GM19324 (cell line): ENCODE results near the gene PRAMEF11.
"Not testable (repeated sequence)": the region's sequence is repeated elsewhere in the genome, so short reads cannot be mapped to it uniquely, and the experiment has no call there.

Experiments
- ATAC-seq: cut with Tn5 transposase; IDR thresholded peaks from one replicate; pipeline ENCODE4 v1.9.1; 2021; ENCODE audit warnings: mild to moderate bottlenecking, moderate library complexity; ENCODE audit not compliant: unreplicated experiment, low FRiP score

The PRAMEF11 gene

GRCh38 chr1:12831310-12831709 is at the start of gene PRAMEF11:
PRAMEF11 (minus strand) TSS chr1:12831410; CDS start chr1:12828789, 2,621 bp downstream.
- not testable (repeated sequence) for ATAC-seq

GRCh38 chr1:12878453-12878852 is 47.2 kb upstream of the PRAMEF11 start:
- not testable (repeated sequence) for ATAC-seq

- not testable (repeated sequence) for ATAC-seq
These were observed 32.1 kb upstream of the PRAMEF11 start for GRCh38 chr1:12863131-12863880.

DNA sequence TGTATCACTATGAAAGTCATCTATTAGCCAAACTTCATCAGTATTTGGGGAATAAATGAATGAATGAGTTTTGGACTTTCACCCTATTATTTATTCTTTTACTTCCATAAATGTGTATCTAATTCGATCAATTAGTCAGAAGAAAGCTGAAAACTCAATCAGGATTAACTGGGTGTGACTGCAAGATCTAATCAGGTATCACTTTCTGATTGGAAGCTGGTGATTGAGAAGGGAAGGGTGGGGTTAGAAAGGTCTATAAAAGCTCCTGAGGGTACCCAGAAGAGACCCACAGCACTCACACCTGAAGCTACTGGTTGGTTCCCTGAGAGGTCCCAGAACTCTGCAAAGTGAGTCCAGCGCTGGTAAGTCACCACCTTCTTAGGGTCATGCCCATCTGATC is 25.6 kb upstream of the PRAMEF11 start, which contains the start of gene PRAMEF2:
Gene PRAMEF2 (plus strand): TSS at position 301 of the 400 bp plus-strand sequence. CDS start 1,924 bp downstream, outside the sequence.
- not testable (repeated sequence) for ATAC-seq

DNA sequence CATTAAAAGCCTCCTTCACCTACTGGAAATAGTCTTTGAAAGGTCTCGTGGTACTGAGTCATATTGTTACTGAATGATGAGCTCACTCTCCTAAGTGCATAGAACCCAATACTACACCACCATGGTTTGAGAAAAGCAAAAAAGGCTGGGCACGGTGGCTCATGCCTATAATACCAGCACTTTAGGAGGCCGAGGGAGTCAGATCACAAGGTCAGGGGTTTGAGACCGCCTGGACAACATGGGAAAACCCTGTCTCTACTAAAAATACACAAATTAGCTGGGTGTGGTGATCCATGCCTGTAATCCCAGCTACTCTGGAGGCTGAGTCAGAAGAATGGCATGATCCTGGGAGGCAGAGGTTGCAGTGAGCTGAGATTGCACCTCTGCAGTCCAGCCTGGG is 20.6 kb upstream of the PRAMEF11 start:
- no peak for ATAC-seq

DNA sequence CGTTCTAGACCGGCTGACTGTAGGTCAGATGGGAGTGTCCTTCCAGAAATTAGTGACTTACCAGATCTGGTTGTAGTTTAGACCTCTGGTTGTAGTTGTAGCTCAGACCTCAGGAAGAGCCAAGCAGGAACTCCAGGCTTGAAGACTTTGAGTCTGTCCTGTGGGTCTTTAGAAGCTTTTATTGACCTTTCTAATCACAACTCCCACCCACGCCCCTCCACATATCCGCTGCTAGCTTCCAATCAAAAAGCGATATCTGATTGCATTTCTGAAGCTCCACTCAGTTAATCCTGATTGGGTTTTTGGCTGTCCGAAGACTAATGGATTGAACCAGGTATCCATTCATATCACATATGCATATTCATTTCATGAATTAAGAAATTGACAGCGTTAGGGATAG is 17.4 kb upstream of the PRAMEF11 start, which contains the start of gene HNRNPCL1:
Gene HNRNPCL1 (minus strand): TSS at position 101 of the 400 bp plus-strand sequence. CDS start 431 bp downstream, outside the sequence.
- not testable (repeated sequence) for ATAC-seq

- not testable (repeated sequence) for ATAC-seq
These were observed 2.0 kb upstream of the PRAMEF11 start for GRCh38 chr1:12833251-12833650.

DNA sequence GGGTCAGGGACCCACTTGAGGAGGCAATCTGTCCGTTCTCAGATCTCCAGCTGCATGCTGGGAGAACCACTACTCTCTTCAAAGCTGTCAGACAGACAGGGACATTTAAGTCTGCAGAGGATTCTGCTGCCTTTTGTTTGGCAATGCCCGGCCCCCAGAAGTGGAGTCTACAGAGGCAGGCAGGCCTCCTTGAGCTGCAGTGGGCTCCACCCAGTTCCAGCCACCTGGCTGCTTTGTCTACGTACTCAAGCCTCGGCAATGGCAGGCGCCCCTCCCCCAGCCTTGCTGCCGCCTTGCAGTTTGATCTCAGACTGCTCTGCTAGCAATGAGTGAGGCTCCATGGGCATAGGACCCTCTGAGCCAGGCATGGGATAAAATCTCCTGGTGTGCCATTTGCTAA is 12.1 kb downstream of the PRAMEF11 start:
- ATAC-seq: not testable (repeated sequence)

DNA sequence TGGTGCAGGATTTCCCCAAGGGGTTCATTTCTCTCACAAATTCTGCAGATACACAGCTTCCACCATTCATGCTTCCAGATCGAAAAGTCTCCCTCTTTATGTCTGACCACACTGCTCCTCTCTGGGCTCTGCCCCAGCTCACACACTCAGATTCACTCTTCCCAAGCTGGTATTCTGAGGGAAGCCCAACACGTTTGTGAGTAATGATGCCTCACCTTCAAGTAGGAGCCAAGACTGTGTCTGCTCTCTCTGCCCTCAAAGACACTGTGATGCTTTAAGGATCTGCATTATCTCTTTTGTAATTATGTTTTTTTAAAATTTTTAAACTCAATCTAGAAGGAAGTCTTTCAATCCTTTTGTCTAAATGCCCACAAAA is 19.8 kb downstream of the PRAMEF11 start:
- no peak for ATAC-seq

GRCh38 chr1:12810691-12811408 is 20.4 kb downstream of the PRAMEF11 start:
- ATAC-seq: no peak

DNA sequence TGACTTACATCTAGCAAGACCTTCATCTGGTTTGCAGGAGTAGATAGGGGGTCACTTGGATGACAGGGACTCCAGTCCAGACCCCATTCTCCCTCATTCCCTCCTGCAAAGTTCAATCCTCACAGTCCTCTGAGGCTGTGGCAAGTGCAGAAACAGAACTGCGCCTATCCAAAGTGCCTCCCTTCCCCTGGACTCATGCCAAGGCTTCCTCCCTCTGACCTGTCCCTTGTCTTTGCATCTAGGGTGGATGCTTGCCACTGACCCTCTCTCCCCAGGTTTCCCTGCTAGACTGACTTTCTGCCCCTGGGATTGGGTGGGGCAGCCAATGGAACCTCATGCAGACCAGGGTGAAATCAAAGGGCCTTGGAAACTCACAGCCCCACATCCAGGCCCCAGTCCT is 21.3 kb downstream of the PRAMEF11 start:
- no peak for ATAC-seq

GRCh38 chr1:12799730-12800129 is 31.5 kb downstream of the PRAMEF11 start:
- ATAC-seq: no peak

- no peak for ATAC-seq
These were observed 32.3 kb downstream of the PRAMEF11 start for GRCh38 chr1:12798911-12799310.

- not testable (repeated sequence) for ATAC-seq
These were observed 40.1 kb downstream of the PRAMEF11 start, which contains the start of gene PRAMEF1 for GRCh38 chr1:12791097-12791496. PRAMEF1 (plus strand) TSS chr1:12791397; CDS start chr1:12793228, 1,831 bp downstream.

GRCh38 chr1:12784729-12785128 is 46.5 kb downstream of the PRAMEF11 start:
- ATAC-seq: not testable (repeated sequence)

DNA sequence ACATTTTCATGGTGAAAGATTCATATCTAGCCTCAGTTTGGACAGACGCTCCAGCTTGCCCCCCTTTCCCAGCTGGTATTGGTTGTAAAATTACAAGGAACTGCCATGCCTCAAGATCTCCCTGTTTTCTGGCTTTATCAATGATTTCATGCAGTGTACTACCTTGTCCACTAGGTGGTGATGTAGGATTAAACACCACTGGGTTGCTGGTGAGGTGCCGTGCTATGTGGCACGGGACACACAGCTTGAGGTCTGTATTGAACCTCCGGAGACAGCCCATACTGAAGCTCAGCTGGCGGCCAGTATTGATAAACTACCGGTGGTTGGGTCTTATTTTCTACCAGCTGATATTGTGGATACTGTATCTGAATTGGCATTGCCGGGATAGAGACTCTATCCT is 47.4 kb downstream of the PRAMEF11 start:
- ATAC-seq: not testable (repeated sequence)

DNA sequence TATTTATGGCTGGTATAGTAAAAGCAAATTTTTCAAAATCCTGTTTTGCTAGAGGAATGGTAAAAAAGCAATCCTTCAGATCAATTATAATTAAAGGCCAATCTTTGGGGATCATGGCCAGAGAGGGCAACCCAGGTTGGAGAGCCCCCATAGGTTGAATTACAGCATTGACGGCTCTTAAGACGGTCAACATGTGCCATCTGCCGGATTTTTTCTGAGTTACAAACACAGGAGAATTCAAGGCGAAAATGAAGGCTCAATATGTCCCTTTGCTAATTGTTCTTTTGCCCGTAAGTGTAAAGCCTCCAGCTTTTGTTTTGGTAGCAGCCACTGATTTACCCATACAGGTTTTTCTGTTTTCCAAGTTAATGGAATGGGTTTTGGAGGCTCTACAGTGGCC is 49.7 kb downstream of the PRAMEF11 start:
- not testable (repeated sequence) for ATAC-seq

DNA sequence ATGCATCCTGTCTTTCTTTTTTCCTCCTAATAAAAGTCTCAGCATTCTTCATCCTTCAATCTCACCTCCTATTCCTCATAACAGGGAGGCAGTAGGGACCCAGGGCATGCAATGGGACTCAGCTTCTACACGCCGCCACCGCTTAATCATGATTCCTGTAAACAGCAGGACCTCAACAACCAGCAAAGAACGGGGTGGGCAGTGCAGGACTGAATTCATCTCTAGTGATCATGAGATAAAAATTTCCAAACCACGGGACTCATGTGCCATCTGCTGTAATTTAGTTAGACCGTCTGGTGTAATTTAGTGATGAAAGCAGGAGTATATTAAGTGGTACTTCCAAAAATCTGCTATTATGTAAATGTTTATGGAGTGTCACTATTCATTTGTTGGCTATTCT is 52.3 kb downstream of the PRAMEF11 start:
- no peak for ATAC-seq

- no peak for ATAC-seq
These were observed 53.1 kb downstream of the PRAMEF11 start for GRCh38 chr1:12778061-12778460.

DNA sequence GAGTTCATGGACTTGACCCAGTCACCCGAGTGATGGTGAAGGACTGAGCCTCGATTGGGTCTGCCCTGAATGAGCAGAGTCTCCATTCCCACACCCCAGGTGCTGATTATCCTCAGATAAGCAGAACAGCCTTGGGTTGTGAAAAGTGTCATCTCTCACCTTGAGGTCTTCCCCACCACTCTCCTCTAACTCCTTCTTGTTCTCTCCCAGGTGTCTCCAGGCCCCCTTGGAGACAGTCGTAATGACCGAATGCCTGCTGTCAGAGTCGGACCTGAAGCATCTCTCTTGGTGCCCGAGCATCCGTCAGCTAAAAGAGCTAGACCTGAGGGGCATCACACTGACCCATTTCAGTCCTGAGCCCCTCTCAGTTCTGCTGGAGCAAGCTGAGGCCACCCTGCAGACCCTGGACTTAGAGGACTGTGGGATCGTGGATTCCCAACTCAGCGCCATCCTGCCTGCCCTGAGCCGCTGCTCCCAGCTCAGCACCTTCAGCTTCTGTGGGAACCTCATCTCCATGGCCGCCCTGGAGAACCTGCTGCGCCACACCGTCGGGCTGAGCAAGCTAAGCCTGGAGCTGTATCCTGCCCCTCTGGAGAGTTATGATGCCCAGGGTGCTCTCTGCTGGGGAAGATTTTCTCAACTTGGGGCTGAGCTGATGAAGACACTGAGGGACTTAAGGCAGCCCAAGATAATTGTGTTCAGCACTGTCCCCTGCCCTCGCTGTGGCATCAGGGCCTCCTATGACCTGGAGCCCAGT is 54.2 kb downstream of the PRAMEF11 start:
- no peak for ATAC-seq

DNA sequence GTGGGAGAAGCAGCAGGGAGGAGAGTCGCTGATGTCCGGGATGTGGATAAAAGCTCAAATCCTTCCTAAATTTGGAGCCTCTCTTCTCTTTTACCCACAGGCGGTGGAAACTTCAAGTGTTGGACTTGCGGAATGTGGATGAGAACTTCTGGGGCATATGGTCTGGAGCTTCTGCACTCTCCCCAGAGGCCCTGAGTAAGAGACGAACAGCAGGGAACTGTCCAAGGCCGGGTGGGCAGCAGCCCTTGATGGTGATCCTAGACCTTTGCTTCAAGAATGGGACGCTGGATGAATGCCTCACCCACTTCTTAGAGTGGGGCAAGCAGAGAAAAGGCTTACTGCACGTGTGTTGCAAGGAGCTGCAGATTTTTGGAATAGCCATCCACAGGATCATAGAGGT is 55.8 kb downstream of the PRAMEF11 start:
- ATAC-seq: no peak
